Osteocyte (in vitro differentiated cells): ENCODE data around the gene B3GALT2. TPM values are rescaled to one million over a fixed set of nuclear protein-coding genes. Genes with fewer than 3 reads are reported as not detected.
"Not testable (repeated sequence)": the region's sequence is repeated elsewhere in the genome, so short reads cannot be mapped to it uniquely, and the experiment has no call there.

Experiments
- DNase-seq: peaks from one replicate; pipeline ENCODE4 v3.0.0; 2021; ENCODE audit warnings: mixed read lengths; ENCODE audit not compliant: unreplicated experiment; ENCODE audit errors: extremely low spot score
- H3K27ac Mint-ChIP-seq: one replicate; pipeline ENCODE4 v1.8.0; 2021; ENCODE audit warnings: mild to moderate bottlenecking, mixed read lengths; ENCODE audit not compliant: unreplicated experiment
- H3K27me3 Mint-ChIP-seq: one replicate; pipeline ENCODE4 v1.8.0; 2021; ENCODE audit warnings: mixed read lengths; ENCODE audit not compliant: unreplicated experiment
- H3K36me3 Mint-ChIP-seq: one replicate; pipeline ENCODE4 v1.8.0; 2021; ENCODE audit warnings: mixed read lengths; ENCODE audit not compliant: unreplicated experiment
- H3K4me1 Mint-ChIP-seq: one replicate; pipeline ENCODE4 v1.8.0; 2021; ENCODE audit warnings: mixed read lengths; ENCODE audit not compliant: unreplicated experiment
- H3K4me3 Mint-ChIP-seq: one replicate; pipeline ENCODE4 v1.8.0; 2021; ENCODE audit warnings: mild to moderate bottlenecking, moderate library complexity, mixed read lengths; ENCODE audit not compliant: unreplicated experiment
- H3K9me3 Mint-ChIP-seq: one replicate; pipeline ENCODE4 v1.8.0; 2021; ENCODE audit warnings: mixed read lengths; ENCODE audit not compliant: unreplicated experiment
- CTCF ChIP-seq: fragments of 200-600 bp; sonication (generic); IDR thresholded peaks from 2 replicates; pipeline ENCODE4 v1.5.0; 2021; ENCODE audit warnings: antibody characterized with exemption, mild to moderate bottlenecking, moderate library complexity
- total RNA-seq: library from RNA; stranded (reverse); gene quantifications from 2 replicates; pipeline ENCODE4 v1.2.1, GENCODE V29; 2021

The B3GALT2 gene
- total RNA-seq, 1 donor from 2014 or later = 30.0 TPM

- Mint-ChIP-seq H3K36me3 (peaks cover 10% of the 10 kb centered on the region), H3K27ac (peak overlapping the region; percentile 79), H3K4me1 (peaks cover 57% of the 10 kb centered on the region), H3K27me3 (no peaks in the 10 kb centered on the region), H3K9me3 (no peaks in the 10 kb centered on the region), H3K4me3 (no peak overlapping the region)
- peak; percentile 60 for TF ChIP-seq CTCF
- DNase-seq = no peak
These were observed 3.8 kb upstream of the B3GALT2 start for GRCh38 chr1:193190096-193190744.

GRCh38 chr1:193189442-193190095 is 3.2 kb upstream of the B3GALT2 start:
- no peak for TF ChIP-seq CTCF
- H3K4me1 Mint-ChIP-seq = peaks cover 62% of the 10 kb centered on the region
- H3K9me3 Mint-ChIP-seq = no peaks in the 10 kb centered on the region
- no peak overlapping the region for H3K4me3 Mint-ChIP-seq
- DNase-seq = no peak
- H3K36me3 Mint-ChIP-seq = peaks cover 7% of the 10 kb centered on the region
- no peaks in the 10 kb centered on the region for H3K27me3 Mint-ChIP-seq
- H3K27ac Mint-ChIP-seq = peak overlapping the region; percentile 79

GRCh38 chr1:193188915-193189314 is 2.5 kb upstream of the B3GALT2 start:
- not testable (repeated sequence) for DNase-seq, H3K9me3 Mint-ChIP-seq, H3K4me3 Mint-ChIP-seq, H3K36me3 Mint-ChIP-seq, H3K27me3 Mint-ChIP-seq
- H3K4me1 Mint-ChIP-seq = peaks cover 61% of the 10 kb centered on the region
- peak overlapping the region; percentile 79 for H3K27ac Mint-ChIP-seq

GRCh38 chr1:193187114-193187513 is 701 bp upstream of the B3GALT2 start:
- H3K9me3 Mint-ChIP-seq = no peaks in the 10 kb centered on the region
- peaks cover 1% of the 10 kb centered on the region for H3K36me3 Mint-ChIP-seq
- TF ChIP-seq CTCF = no peak
- DNase-seq = no peak
- H3K27me3 Mint-ChIP-seq = no peaks in the 10 kb centered on the region
- H3K27ac Mint-ChIP-seq = peak overlapping the region; percentile 79
- H3K4me1 Mint-ChIP-seq = peaks cover 66% of the 10 kb centered on the region
- peak overlapping the region; percentile 82 for H3K4me3 Mint-ChIP-seq

DNA sequence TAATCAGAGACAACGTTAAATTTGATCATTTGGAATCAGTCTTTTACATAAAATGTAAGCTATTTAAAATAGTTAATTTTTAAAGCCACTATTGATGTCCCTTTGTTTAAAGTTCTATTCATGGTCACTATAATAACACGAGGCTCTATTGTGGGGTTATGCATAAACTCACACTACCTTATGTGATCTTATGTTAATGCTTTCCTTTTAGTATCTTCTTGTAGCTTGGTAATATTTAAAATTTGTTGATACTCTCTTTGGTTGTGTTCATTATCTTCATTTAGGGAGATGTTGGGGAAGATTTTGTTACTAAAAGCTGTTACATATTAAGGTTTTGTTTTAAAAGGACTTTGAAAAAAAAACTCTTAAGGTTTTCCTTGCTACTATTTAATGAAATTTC is 1.2 kb downstream of the B3GALT2 start:
- no peaks in the 10 kb centered on the region for H3K9me3 Mint-ChIP-seq
- peaks cover 74% of the 10 kb centered on the region for H3K4me1 Mint-ChIP-seq
- no peak for TF ChIP-seq CTCF
- peak overlapping the region; percentile 82 for H3K4me3 Mint-ChIP-seq
- H3K36me3 Mint-ChIP-seq = peaks cover 11% of the 10 kb centered on the region
- H3K27me3 Mint-ChIP-seq = no peaks in the 10 kb centered on the region
- peak overlapping the region; percentile 79 for H3K27ac Mint-ChIP-seq
- no peak for DNase-seq
